Measurements from ENCODE around the gene SLC6A12. TPM values are rescaled to one million over a fixed set of nuclear protein-coding genes. Genes with fewer than 3 reads are reported as not detected.

Gene SLC6A12
- total RNA-seq, 4 donors from 2014 or later, result 0.17 to 0.78 (median 0.34) TPM; not detected in 1

DNA sequence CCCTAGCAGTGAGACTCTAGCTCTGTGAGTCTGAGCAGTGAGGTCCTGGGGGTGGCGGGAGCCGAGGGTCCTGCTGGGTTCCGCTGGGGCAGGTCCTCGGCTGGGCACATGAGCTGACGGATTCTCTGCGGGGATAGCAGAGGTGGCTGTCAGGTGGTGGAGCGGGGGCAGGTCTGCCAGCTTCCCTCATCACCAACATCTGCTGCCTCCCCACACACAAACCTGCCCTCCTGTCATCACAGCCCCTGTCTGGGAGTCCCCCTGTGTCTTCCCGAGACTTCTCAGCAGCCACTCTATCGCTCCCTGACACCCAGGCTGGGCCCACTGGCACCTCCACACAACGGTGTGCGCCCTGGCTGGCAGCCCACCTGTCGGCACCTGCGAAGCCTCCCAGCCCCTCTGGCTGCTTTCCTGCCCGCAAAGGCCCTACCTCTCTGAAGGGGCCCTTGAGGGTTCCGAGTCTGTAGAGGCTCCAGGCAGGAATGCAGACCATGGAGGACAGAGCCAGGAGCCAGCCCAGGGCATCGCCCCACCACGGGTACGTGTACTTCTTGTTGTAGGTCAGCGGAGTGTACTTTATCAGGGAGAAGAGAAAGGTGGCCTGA, 7.1 kb upstream of the SLC6A12 start:
- H3K27ac ChIP-seq (replicated peaks in 1 of 4), result no peak overlapping the region
- no peak for DNase-seq (ENCODE audit: extremely low spot score)
- intact Hi-C loops (cut with DNase I), result no loop called here
- no peaks in the 10 kb centered on the region for H3K9me3 ChIP-seq
- H3K27me3 ChIP-seq, result peaks cover 0 to 56% (median 0%) of the 10 kb centered on the region in 4 donors
- no peak overlapping the region for H3K4me3 ChIP-seq
- no peaks in the 10 kb centered on the region for H3K36me3 ChIP-seq
- 88% methylated on average over 14 of the region's 19 CpGs for WGBS
- no peaks in the 10 kb centered on the region for H3K4me1 ChIP-seq
- TF ChIP-seq EP300 (IDR thresholded peaks at IDR 0.05) (no peak), POLR2AphosphoS5 (IDR thresholded peaks at IDR 0.05) (no peak), POLR2A (IDR thresholded peaks at IDR 0.05; ENCODE audit: low read depth) (no peak)
- TF ChIP-seq, protein P1, sequence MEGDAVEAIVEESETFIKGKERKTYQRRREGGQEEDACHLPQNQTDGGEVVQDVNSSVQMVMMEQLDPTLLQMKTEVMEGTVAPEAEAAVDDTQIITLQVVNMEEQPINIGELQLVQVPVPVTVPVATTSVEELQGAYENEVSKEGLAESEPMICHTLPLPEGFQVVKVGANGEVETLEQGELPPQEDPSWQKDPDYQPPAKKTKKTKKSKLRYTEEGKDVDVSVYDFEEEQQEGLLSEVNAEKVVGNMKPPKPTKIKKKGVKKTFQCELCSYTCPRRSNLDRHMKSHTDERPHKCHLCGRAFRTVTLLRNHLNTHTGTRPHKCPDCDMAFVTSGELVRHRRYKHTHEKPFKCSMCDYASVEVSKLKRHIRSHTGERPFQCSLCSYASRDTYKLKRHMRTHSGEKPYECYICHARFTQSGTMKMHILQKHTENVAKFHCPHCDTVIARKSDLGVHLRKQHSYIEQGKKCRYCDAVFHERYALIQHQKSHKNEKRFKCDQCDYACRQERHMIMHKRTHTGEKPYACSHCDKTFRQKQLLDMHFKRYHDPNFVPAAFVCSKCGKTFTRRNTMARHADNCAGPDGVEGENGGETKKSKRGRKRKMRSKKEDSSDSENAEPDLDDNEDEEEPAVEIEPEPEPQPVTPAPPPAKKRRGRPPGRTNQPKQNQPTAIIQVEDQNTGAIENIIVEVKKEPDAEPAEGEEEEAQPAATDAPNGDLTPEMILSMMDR (IDR thresholded peaks at IDR 0.05), result no peak

DNA sequence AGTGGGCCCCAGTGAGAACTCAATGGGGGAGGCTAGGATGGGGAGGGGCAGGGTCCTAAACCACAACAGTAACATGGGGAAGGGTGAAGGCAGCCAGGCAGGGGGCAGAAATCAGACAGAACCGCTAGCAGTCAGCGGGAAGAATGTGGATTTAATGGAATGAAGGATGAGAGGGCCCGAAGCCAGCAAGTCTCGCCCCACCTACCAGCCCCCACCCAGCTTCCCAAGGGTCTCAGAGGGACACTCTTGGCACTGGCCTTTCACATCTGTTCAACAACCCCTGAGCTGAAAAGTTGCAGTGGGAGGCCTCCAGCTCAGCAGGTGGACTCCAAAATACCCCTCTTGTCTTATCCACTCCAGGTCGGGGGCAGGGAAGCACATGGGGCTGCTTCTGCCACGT, 6.5 kb upstream of the SLC6A12 start:
- TF ChIP-seq POLR2AphosphoS5 (IDR thresholded peaks at IDR 0.05) (no peak), EP300 (IDR thresholded peaks at IDR 0.05) (no peak), POLR2A (IDR thresholded peaks at IDR 0.05; ENCODE audit: low read depth) (no peak)
- TF ChIP-seq, protein P1 (IDR thresholded peaks at IDR 0.05), result no peak
- 65% methylated on average over 4 of the region's 6 CpGs for WGBS
- H3K4me3 ChIP-seq, result no peak overlapping the region
- peaks cover 0 to 59% (median 0%) of the 10 kb centered on the region in 4 donors for H3K27me3 ChIP-seq
- no peaks in the 10 kb centered on the region for H3K4me1 ChIP-seq
- H3K9me3 ChIP-seq, result no peaks in the 10 kb centered on the region
- intact Hi-C loops (cut with DNase I), result no loop called here
- H3K36me3 ChIP-seq, result no peaks in the 10 kb centered on the region
- H3K27ac ChIP-seq (replicated peaks in 1 of 4), result no peak overlapping the region
- no peak for DNase-seq (ENCODE audit: extremely low spot score)

- TF ChIP-seq, protein P1 (IDR thresholded peaks at IDR 0.05), result peak; percentile 14 to 45 (median 24)
- no peak for TF ChIP-seq POLR2AphosphoS5 (IDR thresholded peaks at IDR 0.05)
- no peak overlapping the region for H3K4me3 ChIP-seq
- 51% methylated on average over 13 of the region's 17 CpGs for WGBS
- no peaks in the 10 kb centered on the region for H3K36me3 ChIP-seq
- intact Hi-C loops (cut with DNase I), result no loop called here
- no peak for DNase-seq (ENCODE audit: extremely low spot score)
- H3K27ac ChIP-seq (replicated peaks in 1 of 4), result no peak overlapping the region
- H3K9me3 ChIP-seq, result no peaks in the 10 kb centered on the region
- H3K27me3 ChIP-seq, result peaks cover 0 to 65% (median 0%) of the 10 kb centered on the region in 4 donors
- H3K4me1 ChIP-seq, result no peaks in the 10 kb centered on the region
Measured at GRCh38 chr12:219891-220352, 6.0 kb upstream of the SLC6A12 start.

- TF ChIP-seq POLR2A (IDR thresholded peaks at IDR 0.05; ENCODE audit: low read depth) (no peak), POLR2AphosphoS5 (IDR thresholded peaks at IDR 0.05) (no peak)
- TF ChIP-seq, protein P1 (IDR thresholded peaks at IDR 0.05), result no peak
- no peaks in the 10 kb centered on the region for H3K9me3 ChIP-seq
- H3K27ac ChIP-seq (replicated peaks in 1 of 4), result no peak overlapping the region
- 78% methylated on average over 24 of the region's 30 CpGs for WGBS
- no peaks in the 10 kb centered on the region for H3K4me1 ChIP-seq
- no peaks in the 10 kb centered on the region for H3K36me3 ChIP-seq
- intact Hi-C loops (cut with DNase I), result no loop called here
- no peak for DNase-seq (ENCODE audit: extremely low spot score)
- H3K4me3 ChIP-seq, result no peak overlapping the region
- peaks cover 0 to 75% (median 0%) of the 10 kb centered on the region in 4 donors for H3K27me3 ChIP-seq
Measured at GRCh38 chr12:218728-219590, 5.0 kb upstream of the SLC6A12 start.

All from esophagus muscularis mucosa (tissue), 4 donors.